Peyer's patch (tissue), 4 donors: Measurements from ENCODE around the gene PALB2. TPM values are rescaled to one million over a fixed set of nuclear protein-coding genes. Genes with fewer than 3 reads are reported as not detected.

Experiments
- DNase-seq, 3 donors: peaks; one replicate each; pipeline ENCODE4 v3.0.0-alpha.2; 2017 to 2019
- H3K27ac ChIP-seq, 4 donors: fragments of 200-600 bp; sonication (generic); one replicate each; pipeline ENCODE4 v1.5.1; 2016 to 2019
- H3K27me3 ChIP-seq, 2 donors: fragments of 200-600 bp; sonication (generic); one replicate each; pipeline ENCODE4 v1.5.1; 2019
- H3K36me3 ChIP-seq, 3 donors: fragments of 200-600 bp; sonication (generic); one replicate each; pipeline ENCODE4 v1.5.1; 2016 to 2019
- H3K4me1 ChIP-seq, 4 donors: fragments of 200-600 bp; sonication (generic); one replicate each; pipeline ENCODE4 v1.5.1; 2016 to 2019
- H3K4me3 ChIP-seq, 4 donors: fragments of 200-600 bp; sonication (generic); 1 replicate in 3 of 4; 2 replicates in 1 of 4; pipeline ENCODE4 v1.5.1; 2016 to 2019; ENCODE audit warnings: mild to moderate bottlenecking in 1 of 4
- H3K9me3 ChIP-seq, 4 donors: fragments of 200-600 bp; sonication (generic); one replicate each; pipeline ENCODE4 v1.5.1; 2016 to 2019; ENCODE audit warnings: mild to moderate bottlenecking in 1 of 4
- CTCF ChIP-seq, 6 experiments: fragments of 450-650 bp in 4 of 6; fragments of 200-600 bp in 2 of 6; sonication (generic) in 1 of 6; IDR thresholded peaks; one replicate each; pipeline ENCODE4 v1.5.1; 2017 to 2019; ENCODE audit warnings: antibody characterized with exemption in 6 of 6, mild to moderate bottlenecking in 3 of 6, moderate library complexity in 1 of 6
- POLR2A ChIP-seq, 2 donors: fragments of 450-650 bp; IDR thresholded peaks; one replicate each; pipeline ENCODE4 v1.5.1; 2017; ENCODE audit warnings: antibody characterized with exemption in 2 of 2, mild to moderate bottlenecking in 2 of 2, moderate library complexity in 2 of 2
- total RNA-seq, 4 donors: library from RNA; depleted of rRNA; stranded (reverse); fragments of >200 nt; gene quantifications; one replicate each; pipeline ENCODE4 v1.1.0, GENCODE V29; 2016

PALB2 gene
- total RNA-seq, 4 donors from 2014 or later: 15.6 to 27.8 (median 19.3) TPM

GRCh38 chr16:23577493-23577892, 63.6 kb downstream of the PALB2 start:
- no peak for DNase-seq
- H3K27ac ChIP-seq: no peak overlapping the region
- no peak for TF ChIP-seq POLR2A (IDR thresholded peaks at IDR 0.05)
- no peak for TF ChIP-seq CTCF (IDR thresholded peaks at IDR 0.05)
- H3K4me1 ChIP-seq: peaks cover 0 to 5% (median 0%) of the 10 kb centered on the region in 4 donors
- no peaks in the 10 kb centered on the region for H3K27me3 ChIP-seq
- no peaks in the 10 kb centered on the region for H3K9me3 ChIP-seq
- peaks cover 0 to 73% (median 0%) of the 10 kb centered on the region in 3 donors for H3K36me3 ChIP-seq
- no peak overlapping the region for H3K4me3 ChIP-seq

DNA sequence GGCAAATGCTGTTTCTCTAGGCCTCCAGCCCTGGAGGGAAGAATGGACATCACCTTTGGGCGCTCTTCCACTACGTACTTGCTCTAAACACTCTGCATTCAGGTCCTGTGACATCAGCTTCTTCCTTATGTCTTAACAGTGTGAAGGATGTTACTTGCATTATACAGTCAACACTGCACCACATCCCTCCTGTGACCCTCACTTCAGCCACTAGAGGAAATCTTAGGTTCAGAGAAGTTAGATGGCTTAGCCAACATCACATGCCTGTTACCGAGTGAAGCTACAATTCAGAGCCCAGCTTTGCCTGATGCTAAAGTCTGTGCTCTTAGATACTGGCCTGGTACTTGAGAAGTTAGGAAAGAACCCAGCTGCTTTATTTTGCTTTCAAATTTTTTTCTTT, 65.3 kb downstream of the PALB2 start:
- Histone ChIP-seq H3K36me3 (peaks cover 0 to 71% (median 0%) of the 10 kb centered on the region in 3 donors), H3K27ac (no peak overlapping the region), H3K4me3 (no peak overlapping the region), H3K4me1 (peaks cover 0 to 5% (median 1%) of the 10 kb centered on the region in 4 donors), H3K27me3 (no peaks in the 10 kb centered on the region), H3K9me3 (no peaks in the 10 kb centered on the region)
- no peak for DNase-seq
- TF ChIP-seq POLR2A (IDR thresholded peaks at IDR 0.05) (no peak), CTCF (IDR thresholded peaks at IDR 0.05) (no peak)

DNA sequence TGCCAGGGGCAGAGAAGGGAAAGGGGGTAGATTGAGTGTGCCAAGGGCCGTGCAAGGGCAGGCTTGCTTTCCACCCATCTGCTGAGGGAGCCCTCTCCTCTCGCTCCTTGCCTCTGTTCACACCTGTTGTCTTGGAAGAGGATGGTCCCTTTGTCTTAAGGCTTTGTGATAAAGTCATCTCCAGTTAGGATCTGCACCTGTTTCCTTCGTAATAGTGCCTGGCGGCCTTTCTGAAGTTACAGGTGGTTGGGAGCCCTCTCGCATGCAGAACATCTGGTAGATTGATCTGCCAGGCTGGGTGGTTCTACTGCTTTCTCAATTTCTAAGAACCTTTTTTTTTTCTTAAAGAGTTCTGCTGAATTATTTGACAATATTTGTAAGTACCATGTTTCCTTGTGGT, 67.3 kb downstream of the PALB2 start:
- peaks cover 0 to 5% (median 1%) of the 10 kb centered on the region in 4 donors for H3K4me1 ChIP-seq
- no peaks in the 10 kb centered on the region for H3K9me3 ChIP-seq
- H3K27me3 ChIP-seq: no peaks in the 10 kb centered on the region
- H3K27ac ChIP-seq: no peak overlapping the region
- H3K36me3 ChIP-seq: peaks cover 0 to 72% (median 0%) of the 10 kb centered on the region in 3 donors
- TF ChIP-seq POLR2A (IDR thresholded peaks at IDR 0.05) (no peak), CTCF (IDR thresholded peaks at IDR 0.05) (no peak)
- no peak for DNase-seq
- no peak overlapping the region for H3K4me3 ChIP-seq

DNA sequence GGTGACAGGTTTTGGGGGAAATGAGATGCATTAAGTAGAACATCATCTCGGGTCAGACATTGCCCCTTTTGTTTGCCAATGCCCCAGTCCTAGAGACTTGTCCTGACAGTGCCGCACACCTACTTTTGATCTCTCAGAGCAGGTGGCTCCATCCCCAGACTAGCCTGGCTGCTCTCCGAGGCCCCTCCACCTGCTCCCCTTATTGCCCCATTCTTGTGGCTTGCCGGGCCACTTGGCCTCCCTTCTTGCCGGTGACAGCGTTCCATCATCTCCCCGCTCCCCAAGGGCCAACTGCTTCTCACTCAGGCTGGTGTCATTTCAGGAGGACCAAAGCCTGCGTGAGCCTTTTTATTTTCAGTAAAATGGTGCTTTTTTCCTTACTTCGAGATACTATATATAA, 68.7 kb downstream of the PALB2 start:
- Histone ChIP-seq H3K27ac (no peak overlapping the region), H3K9me3 (no peaks in the 10 kb centered on the region), H3K27me3 (no peaks in the 10 kb centered on the region), H3K36me3 (peaks cover 0 to 74% (median 0%) of the 10 kb centered on the region in 3 donors), H3K4me3 (no peak overlapping the region), H3K4me1 (peaks cover 0 to 3% (median 0%) of the 10 kb centered on the region in 4 donors)
- no peak for DNase-seq
- TF ChIP-seq POLR2A (IDR thresholded peaks at IDR 0.05): no peak

DNA sequence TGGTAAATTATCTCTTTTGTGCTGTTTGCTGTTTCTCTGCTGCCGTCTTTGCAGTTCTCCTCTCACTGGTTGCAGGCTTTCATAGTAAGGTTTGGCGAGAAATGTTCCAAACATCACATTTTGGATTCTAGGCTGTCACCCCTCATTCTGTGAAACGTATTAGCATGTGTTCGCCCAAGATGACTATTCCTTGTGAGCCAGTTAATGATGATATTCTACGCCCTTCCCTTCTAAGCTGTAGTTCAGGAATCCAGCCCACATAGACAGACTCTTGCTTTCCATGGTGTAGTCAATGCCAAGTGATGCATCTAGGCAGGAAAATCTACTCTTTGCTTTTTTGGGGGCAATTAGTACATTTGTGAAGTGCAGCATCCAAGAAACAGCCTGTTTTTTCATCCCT, 69.2 kb downstream of the PALB2 start:
- H3K27ac ChIP-seq: no peak overlapping the region
- H3K4me1 ChIP-seq: peaks cover 0 to 3% (median 0%) of the 10 kb centered on the region in 4 donors
- DNase-seq: no peak
- no peaks in the 10 kb centered on the region for H3K9me3 ChIP-seq
- H3K36me3 ChIP-seq: peaks cover 0 to 79% (median 0%) of the 10 kb centered on the region in 3 donors
- H3K4me3 ChIP-seq: no peak overlapping the region
- no peaks in the 10 kb centered on the region for H3K27me3 ChIP-seq
- no peak for TF ChIP-seq POLR2A (IDR thresholded peaks at IDR 0.05)
- no peak for TF ChIP-seq CTCF (IDR thresholded peaks at IDR 0.05)

GRCh38 chr16:23570992-23571632, 70.0 kb downstream of the PALB2 start:
- Histone ChIP-seq H3K4me3 (no peak overlapping the region), H3K9me3 (no peaks in the 10 kb centered on the region), H3K36me3 (peaks cover 0 to 87% (median 0%) of the 10 kb centered on the region in 3 donors), H3K4me1 (peaks cover 0 to 3% (median 0%) of the 10 kb centered on the region in 4 donors), H3K27me3 (no peaks in the 10 kb centered on the region), H3K27ac (no peak overlapping the region)
- TF ChIP-seq CTCF (IDR thresholded peaks at IDR 0.05): no peak
- no peak for TF ChIP-seq POLR2A (IDR thresholded peaks at IDR 0.05)
- peak in 1 of 3 donors; percentile 41 for DNase-seq
